Measurements from ENCODE around the gene GCNT4.
"Not testable (repeated sequence)": the region's sequence is repeated elsewhere in the genome, so short reads cannot be mapped to it uniquely, and the experiment has no call there.

The GCNT4 gene

GRCh38 chr5:75052192-75053053 is at the start of gene GCNT4:
GCNT4 (minus strand) TSS chr5:75052558; CDS start chr5:75030037, 22,521 bp downstream.
- DNase-seq: peak; percentile 10 to 14

GRCh38 chr5:75095956-75096355 is 43.6 kb upstream of the GCNT4 start:
- not testable (repeated sequence) for DNase-seq

DNA sequence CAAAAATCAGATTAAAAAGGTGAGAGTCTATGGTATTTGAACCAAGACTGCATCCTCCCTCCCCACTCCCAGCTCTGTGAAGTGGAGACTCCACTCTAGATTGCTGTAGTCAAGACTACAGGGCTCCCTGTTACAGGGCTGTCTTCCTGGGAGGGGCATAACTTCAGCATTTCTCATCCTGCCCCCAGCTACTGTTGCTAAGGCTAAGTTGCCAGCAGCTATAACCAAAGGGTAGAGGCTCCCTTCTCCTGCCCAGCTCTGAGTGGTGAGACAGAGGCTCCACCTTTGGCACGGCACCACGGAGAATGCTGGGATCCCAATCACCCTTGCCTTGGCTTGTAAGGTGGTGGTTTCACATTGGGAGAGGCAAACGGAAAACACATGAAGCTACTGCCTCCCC is 39.2 kb upstream of the GCNT4 start:
- no peak for DNase-seq

GRCh38 chr5:75089662-75090061 is 37.3 kb upstream of the GCNT4 start:
- no peak for DNase-seq

- no peak for DNase-seq
These were observed 36.8 kb upstream of the GCNT4 start for GRCh38 chr5:75089137-75089536.

DNA sequence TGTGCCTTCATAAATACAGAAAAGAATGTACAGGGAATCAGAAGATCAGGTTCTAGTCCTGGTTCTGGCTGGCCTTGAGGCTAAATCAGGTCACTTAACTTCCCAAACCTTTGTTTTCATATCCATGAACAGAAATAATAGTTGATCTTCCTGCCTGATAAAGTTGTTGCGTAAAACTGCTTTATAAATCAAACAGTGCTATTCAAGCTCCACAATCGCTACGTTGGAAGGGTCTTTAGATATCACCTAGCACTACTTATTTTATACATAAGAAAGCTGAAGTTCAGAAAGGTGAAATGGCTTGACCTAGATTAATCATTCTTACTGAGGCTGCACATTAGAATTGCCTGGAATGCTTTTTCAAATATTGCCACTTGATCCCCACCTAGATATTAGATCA is 36.3 kb upstream of the GCNT4 start:
- DNase-seq: no peak

- DNase-seq: no peak
These were observed 29.2 kb upstream of the GCNT4 start for GRCh38 chr5:75081510-75081909.

- DNase-seq: not testable (repeated sequence)
These were observed 27.0 kb upstream of the GCNT4 start for GRCh38 chr5:75079346-75079745.

DNA sequence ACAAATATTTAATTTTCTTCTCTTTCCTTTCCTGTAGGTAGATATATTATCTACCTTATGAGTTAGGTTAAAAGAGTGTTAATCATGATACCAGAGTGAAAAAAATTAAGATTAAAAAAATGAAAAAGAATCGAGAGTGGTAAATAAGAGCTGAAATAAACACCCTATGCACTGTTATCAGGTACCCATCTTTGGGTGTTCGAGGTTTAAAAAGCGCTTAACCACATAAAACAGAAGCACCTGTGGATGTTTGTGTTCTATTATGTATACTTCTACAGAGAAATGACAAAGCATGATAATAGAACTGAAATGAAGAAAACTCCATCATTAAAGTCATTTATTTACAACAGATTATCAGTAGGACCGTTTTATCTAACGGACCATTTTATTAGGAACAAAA is 25.7 kb upstream of the GCNT4 start:
- no peak for DNase-seq

DNA sequence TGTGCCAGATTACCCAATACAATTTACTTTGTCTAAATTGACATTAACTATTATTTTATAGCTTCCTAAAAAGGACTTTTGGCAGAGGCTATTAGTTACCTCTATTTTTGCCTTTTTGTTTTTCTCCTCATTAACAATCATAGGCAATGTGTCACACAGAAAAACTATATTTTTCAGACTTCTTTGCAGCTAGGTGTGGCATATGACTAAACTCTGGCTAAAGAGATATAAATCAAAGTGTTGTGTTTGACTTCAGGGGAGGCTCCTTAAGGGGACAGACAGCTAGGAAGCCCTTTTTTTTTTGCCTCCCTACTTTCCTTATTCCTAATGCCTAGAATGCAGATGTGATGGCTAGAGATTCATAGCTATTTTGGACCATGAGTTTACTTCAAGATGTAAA is 19.7 kb upstream of the GCNT4 start:
- no peak for DNase-seq

DNA sequence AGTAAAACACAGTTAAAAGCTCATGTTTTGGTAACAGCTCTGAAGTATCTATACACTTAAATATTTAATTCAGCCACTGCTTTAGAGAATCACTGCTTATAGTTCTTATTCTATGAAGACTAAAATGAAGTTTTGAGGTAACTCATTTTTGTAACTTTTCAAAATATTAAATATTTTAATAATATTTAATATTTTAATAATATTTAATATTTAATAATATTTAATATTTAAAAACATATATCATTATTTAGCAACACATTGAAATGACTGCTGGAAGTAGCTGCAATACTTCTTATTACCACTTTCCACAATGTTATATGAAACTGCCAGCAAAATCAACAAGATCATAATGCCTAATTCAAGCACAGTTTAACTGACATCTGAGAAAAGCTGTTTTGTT is 18.7 kb upstream of the GCNT4 start:
- no peak for DNase-seq

GRCh38 chr5:75067434-75067833 is 15.1 kb upstream of the GCNT4 start:
- no peak for DNase-seq

DNA sequence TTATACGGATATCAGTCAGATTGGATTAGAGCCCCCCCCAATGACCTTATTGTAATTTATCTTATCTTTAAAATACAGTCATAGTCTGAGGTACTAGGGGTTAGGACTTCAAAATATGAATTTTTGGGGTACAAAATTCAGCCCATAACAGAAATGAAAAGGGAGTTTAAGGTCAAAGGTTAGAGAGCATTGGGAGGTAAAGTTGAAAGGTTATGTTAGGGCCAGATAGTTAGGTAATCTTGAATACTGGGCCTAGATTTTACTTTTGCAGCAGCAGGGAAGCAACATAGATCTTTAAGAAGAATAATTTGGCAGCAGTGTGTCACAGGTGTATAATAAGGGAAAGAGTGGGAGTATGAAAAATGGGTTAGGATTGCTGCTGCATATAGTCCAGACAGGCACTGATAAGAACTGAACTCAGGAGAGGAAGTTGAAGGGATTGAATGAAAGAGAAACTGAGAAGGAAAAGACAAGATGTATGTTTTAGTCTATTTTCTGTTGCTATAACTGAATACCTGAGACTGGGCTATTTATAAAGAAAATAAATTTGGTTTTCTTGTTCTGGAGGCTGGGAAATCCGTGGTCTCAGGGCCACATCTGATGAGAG is 10.7 kb upstream of the GCNT4 start:
- DNase-seq: no peak

DNA sequence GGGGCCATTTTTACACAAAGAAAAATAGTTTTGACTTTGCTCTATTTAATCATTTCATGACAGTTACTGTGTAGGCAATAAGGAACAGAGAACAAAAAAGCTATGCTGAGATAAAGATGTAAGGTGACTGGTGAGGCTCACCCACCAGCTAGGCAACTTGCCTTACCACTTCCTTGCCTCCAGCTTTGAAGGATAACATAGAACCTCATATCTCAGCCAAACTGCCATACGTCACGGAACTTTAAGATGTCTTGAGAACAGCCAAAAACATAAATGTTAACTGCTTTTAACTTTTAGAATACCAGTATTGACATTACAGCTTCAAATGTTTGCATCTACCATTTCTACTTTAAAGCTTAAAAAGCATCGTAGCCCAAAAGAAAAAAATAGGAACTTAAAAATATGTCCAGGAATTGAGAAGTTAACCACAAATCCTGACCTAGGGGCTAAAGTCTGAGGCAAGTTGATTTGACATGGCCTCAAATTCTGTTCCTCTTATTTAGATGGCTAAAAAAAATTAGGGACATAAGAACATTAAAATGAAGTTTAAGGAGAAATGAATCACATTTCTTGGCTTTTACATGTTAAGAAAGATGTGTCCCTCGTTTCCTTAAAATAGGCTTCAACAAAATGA is 7.7 kb upstream of the GCNT4 start:
- DNase-seq: peak; percentile 23 to 25

DNA sequence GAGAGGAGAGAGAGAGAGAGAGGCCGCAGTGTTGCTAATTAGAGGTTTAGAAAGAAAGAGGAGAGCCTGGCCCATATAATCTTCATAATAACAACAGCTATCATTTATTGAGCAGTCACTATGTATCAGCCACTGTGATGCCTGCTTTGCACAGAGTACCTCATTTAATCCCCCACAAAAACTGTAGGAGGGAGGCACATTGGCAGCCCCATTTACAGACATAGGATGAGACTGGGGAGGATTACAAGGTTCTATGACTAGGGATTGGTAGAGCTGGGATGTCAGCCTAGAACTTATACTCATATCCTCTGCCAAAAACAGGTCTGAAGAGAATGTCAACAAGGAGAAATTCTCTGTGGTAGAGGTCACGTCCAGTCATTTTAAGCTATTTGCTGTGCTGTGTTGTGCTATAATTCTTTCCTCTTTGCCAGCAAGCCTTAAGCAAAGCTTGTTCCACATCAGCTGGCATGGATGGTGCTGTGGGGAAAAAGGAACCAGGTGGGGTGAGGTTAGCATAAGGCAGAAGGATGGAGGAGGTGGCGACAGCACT is 6.7 kb upstream of the GCNT4 start:
- DNase-seq: no peak

DNA sequence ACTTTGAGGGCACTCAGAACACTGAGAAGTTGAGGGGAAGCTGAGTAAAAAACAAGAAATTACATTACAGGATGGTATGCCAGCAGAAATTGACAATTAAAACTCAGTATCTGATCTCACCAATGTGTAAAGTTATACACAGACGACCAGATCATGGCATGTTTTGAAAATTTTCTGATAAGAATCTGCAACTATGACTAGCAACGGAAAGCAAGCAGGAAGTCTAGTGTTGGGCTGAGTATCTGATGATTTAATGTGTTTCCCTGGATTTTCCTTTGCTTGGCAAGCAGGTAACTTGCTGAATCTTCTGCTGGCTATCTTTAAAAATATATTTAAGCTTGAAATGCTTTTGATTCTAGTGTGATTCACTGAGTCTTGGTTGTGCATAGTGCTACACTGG is 5.2 kb upstream of the GCNT4 start:
- DNase-seq: no peak

DNA sequence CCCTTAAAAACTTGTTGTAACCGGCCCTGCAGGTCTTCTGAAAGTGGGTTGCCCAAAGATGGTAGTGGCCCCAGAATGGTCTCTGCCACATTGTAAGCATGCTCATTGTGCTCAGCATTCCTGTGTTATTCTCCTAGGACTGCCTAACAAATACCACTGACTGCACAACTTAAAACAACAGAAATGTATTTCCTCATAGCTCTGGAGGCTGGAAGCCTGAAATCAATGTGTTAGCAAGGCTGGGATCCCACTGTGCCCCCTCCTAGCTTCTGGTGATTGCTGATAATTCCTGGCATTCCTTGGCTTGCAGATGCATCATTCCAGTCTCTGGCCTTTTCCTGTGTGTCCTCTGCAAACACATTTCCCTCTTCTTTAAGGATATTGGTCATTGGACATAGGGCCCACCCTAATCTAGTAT is 3.4 kb upstream of the GCNT4 start:
- no peak for DNase-seq

- DNase-seq: no peak
These were observed 2.0 kb upstream of the GCNT4 start for GRCh38 chr5:75054134-75054930.

- DNase-seq: peak; percentile 50 to 52
These were observed 1.2 kb upstream of the GCNT4 start for GRCh38 chr5:75053304-75054133.

- no peak for DNase-seq
These were observed 621 bp upstream of the GCNT4 start for GRCh38 chr5:75053054-75053303.

DNA sequence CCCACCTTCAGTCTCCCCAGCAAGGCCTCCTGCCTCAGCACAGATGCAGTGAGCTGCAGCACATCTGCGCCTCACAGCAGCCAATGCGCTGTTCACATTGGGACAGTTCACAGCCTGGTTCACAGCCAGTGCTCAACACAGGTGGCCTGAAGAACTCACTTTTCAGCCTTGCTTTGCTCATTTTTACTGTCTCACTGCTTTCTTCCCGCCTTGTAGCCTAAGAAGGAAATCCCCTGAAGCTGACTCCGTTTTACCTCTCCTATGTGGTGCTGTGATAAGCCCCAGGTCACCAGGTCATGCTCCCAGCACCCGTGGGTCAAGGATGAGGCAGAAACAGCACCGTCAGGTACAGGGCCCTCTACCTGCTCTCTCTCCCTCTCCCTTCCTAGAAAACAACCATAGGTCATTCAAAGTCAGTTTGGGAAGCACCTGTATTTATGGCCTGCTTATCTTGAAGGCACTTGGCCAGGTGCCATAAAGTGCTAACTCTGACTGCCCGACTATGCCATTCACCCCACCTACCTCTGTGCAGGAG is 1.1 kb downstream of the GCNT4 start:
- peak; percentile 17 to 22 for DNase-seq

DNA sequence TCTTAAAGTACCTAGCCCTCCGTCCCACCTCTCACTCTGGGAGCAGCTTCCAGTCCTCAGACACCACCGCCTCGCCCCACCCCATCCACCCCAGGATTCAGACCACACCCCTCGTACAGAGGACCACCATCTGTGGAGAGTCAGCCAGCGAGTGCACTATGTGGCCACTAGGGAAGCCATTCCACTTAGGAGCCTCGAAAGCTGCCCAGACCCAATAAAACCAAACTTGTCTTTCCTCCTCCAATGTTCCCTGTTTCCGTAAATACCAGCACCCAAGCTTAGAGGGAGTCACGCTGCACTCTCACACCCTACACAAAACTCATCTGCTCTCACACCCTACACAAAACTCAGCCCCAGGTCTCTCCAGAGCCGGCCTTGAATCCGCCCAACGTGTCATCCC is 1.9 kb downstream of the GCNT4 start:
- DNase-seq: no peak
